Fibroblast of upper back skin (primary cell): ENCODE measurements around the gene CERCAM.

Source experiments
- DNase-seq: peaks from one replicate; pipeline ENCODE4 v3.0.0-alpha.2; 2013

Gene CERCAM

GRCh38 chr9:128420651-128421481 is at the start of gene CERCAM:
Gene CERCAM (plus strand): TSS chr9:128420857. CDS start chr9:128420878, 21 bp downstream.
- DNase-seq: peak; percentile 51

GRCh38 chr9:128371630-128372117 is 49.0 kb upstream of the CERCAM start:
- no peak for DNase-seq

GRCh38 chr9:128372188-128372641 is 48.4 kb upstream of the CERCAM start:
- DNase-seq: no peak

GRCh38 chr9:128372784-128373183 is 47.9 kb upstream of the CERCAM start:
- DNase-seq: no peak

GRCh38 chr9:128374221-128374675 is 46.4 kb upstream of the CERCAM start:
- no peak for DNase-seq

- no peak for DNase-seq
Observed at GRCh38 chr9:128375865-128376264, 44.8 kb upstream of the CERCAM start.

- DNase-seq: no peak
Observed at GRCh38 chr9:128382261-128382660, 38.4 kb upstream of the CERCAM start.

- DNase-seq: no peak
Observed at GRCh38 chr9:128383007-128383753, 37.5 kb upstream of the CERCAM start.

GRCh38 chr9:128383791-128384190 is 36.9 kb upstream of the CERCAM start:
- no peak for DNase-seq

- no peak for DNase-seq
Observed at GRCh38 chr9:128384801-128385495, 35.7 kb upstream of the CERCAM start.

- DNase-seq: no peak
Observed at GRCh38 chr9:128385496-128386460, 34.9 kb upstream of the CERCAM start.

GRCh38 chr9:128388150-128388549 is 32.5 kb upstream of the CERCAM start:
- DNase-seq: no peak

- DNase-seq: no peak
Observed at GRCh38 chr9:128389395-128390149, 31.1 kb upstream of the CERCAM start.

- no peak for DNase-seq
Observed at GRCh38 chr9:128390150-128390812, 30.4 kb upstream of the CERCAM start.

- no peak for DNase-seq
Observed at GRCh38 chr9:128390813-128391711, 29.6 kb upstream of the CERCAM start.

- DNase-seq: no peak
Observed at GRCh38 chr9:128391956-128392301, 28.7 kb upstream of the CERCAM start.

- no peak for DNase-seq
Observed at GRCh38 chr9:128392302-128393144, 28.1 kb upstream of the CERCAM start.

- no peak for DNase-seq
Observed at GRCh38 chr9:128393145-128393775, 27.4 kb upstream of the CERCAM start.
